ENCODE data around the gene OSBP2. TPM values are rescaled to one million over a fixed set of nuclear protein-coding genes. Genes with fewer than 3 reads are reported as not detected.
A peak's percentile ranks its signal among the peaks of the same experiment; 100 is the strongest.

The OSBP2 gene
- total RNA-seq, 1 donor from 2014 or later: 12.0 TPM

GRCh38 chr22:30931541-30932300 is 237.0 kb downstream of the OSBP2 start:
- intact Hi-C loops (cut with DNase I): no loop called here
- DNase-seq (ENCODE audit: low spot score) (no peak), ATAC-seq (no peak)

- no peak for ATAC-seq
- intact Hi-C loops (cut with DNase I): no loop called here
- DNase-seq (ENCODE audit: low spot score): no peak
These were observed 238.0 kb downstream of the OSBP2 start for GRCh38 chr22:30932661-30933060.

GRCh38 chr22:30933457-30933856 is 238.8 kb downstream of the OSBP2 start:
- DNase-seq (ENCODE audit: low spot score): no peak
- intact Hi-C loops (cut with DNase I): no loop called here
- ATAC-seq: no peak

- no peak for ATAC-seq
- intact Hi-C loops (cut with DNase I): no loop called here
- DNase-seq (ENCODE audit: low spot score): no peak
These were observed 239.4 kb downstream of the OSBP2 start for GRCh38 chr22:30934053-30934452.

GRCh38 chr22:30940685-30941362 is 246.2 kb downstream of the OSBP2 start:
- DNase-seq (ENCODE audit: low spot score) (no peak), ATAC-seq (no peak)
- intact Hi-C loops (cut with DNase I): no loop called here

GRCh38 chr22:30941363-30941740 is 246.7 kb downstream of the OSBP2 start:
- DNase-seq (ENCODE audit: low spot score): no peak
- intact Hi-C loops (cut with DNase I): no loop called here
- no peak for ATAC-seq

GRCh38 chr22:30943368-30943767 is 248.7 kb downstream of the OSBP2 start:
- ATAC-seq (no peak), DNase-seq (ENCODE audit: low spot score) (no peak)
- intact Hi-C loops (cut with DNase I): no loop called here

- DNase-seq (ENCODE audit: low spot score) (no peak), ATAC-seq (no peak)
- intact Hi-C loops (cut with DNase I): loop anchor here (5.0 kb wide), 1 partner anchor 142 kb away; no protein-coding TSS in a partner anchor
These were observed 250.3 kb downstream of the OSBP2 start for GRCh38 chr22:30944986-30945385.

GRCh38 chr22:30945653-30946052 is 251.0 kb downstream of the OSBP2 start:
- no peak for DNase-seq (ENCODE audit: low spot score)
- intact Hi-C loops (cut with DNase I): loop anchor here (5.0 kb wide), 1 partner anchor 142 kb away; no protein-coding TSS in a partner anchor
- ATAC-seq: no peak

- intact Hi-C loops (cut with DNase I): loop anchor here (5.0 kb wide), 1 partner anchor 141 kb away; no protein-coding TSS in a partner anchor
- ATAC-seq: no peak
- no peak for DNase-seq (ENCODE audit: low spot score)
These were observed 251.7 kb downstream of the OSBP2 start for GRCh38 chr22:30946354-30946753.

GRCh38 chr22:30947173-30947815 is 252.6 kb downstream of the OSBP2 start:
- no peak for DNase-seq (ENCODE audit: low spot score)
- intact Hi-C loops (cut with DNase I): loop anchor here (5.0 kb wide), 1 partner anchor 140 kb away; no protein-coding TSS in a partner anchor

GRCh38 chr22:30947816-30948454 is 253.3 kb downstream of the OSBP2 start:
- intact Hi-C loops (cut with DNase I): loop anchor here (5.0 kb wide), 1 partner anchor 139 kb away; no protein-coding TSS in a partner anchor
- DNase-seq (ENCODE audit: low spot score): no peak
- ATAC-seq: peak; percentile 86

More at GRCh38 chr22:30947173-30947815, 252.6 kb downstream of the OSBP2 start:
- peak; percentile 81 for ATAC-seq

GRCh38 chr22:30948930-30949342 is 254.3 kb downstream of the OSBP2 start:
- DNase-seq (ENCODE audit: low spot score): no peak
- intact Hi-C loops (cut with DNase I): loop anchor here (5.0 kb wide), 1 partner anchor 138 kb away; no protein-coding TSS in a partner anchor
- no peak for ATAC-seq

GRCh38 chr22:30949934-30950660 is 255.4 kb downstream of the OSBP2 start:
- intact Hi-C loops (cut with DNase I): loop anchor here (5.0 kb wide), 1 partner anchor 137 kb away; no protein-coding TSS in a partner anchor
- DNase-seq (ENCODE audit: low spot score) (no peak), ATAC-seq (no peak)

GRCh38 chr22:30953206-30953605 is 258.5 kb downstream of the OSBP2 start:
- intact Hi-C loops (cut with DNase I): no loop called here
- ATAC-seq (no peak), DNase-seq (ENCODE audit: low spot score) (no peak)

GRCh38 chr22:30955153-30955552 is 260.5 kb downstream of the OSBP2 start:
- DNase-seq (ENCODE audit: low spot score) (no peak), ATAC-seq (no peak)
- intact Hi-C loops (cut with DNase I): no loop called here
